ENCODE measurements around the gene PLAGL2. TPM values are rescaled to one million over a fixed set of nuclear protein-coding genes. Genes with fewer than 3 reads are reported as not detected.

The PLAGL2 gene
- total RNA-seq, 4 donors from 2014 or later, result 4.2 to 7.2 (median 6.3) TPM

- no peak for DNase-seq (ENCODE audit: low spot score in 2 of 2)
- TF ChIP-seq EP300 (IDR thresholded peaks at IDR 0.05) (no peak), POLR2A (IDR thresholded peaks at IDR 0.05) (no peak)
- TF ChIP-seq, protein P1, sequence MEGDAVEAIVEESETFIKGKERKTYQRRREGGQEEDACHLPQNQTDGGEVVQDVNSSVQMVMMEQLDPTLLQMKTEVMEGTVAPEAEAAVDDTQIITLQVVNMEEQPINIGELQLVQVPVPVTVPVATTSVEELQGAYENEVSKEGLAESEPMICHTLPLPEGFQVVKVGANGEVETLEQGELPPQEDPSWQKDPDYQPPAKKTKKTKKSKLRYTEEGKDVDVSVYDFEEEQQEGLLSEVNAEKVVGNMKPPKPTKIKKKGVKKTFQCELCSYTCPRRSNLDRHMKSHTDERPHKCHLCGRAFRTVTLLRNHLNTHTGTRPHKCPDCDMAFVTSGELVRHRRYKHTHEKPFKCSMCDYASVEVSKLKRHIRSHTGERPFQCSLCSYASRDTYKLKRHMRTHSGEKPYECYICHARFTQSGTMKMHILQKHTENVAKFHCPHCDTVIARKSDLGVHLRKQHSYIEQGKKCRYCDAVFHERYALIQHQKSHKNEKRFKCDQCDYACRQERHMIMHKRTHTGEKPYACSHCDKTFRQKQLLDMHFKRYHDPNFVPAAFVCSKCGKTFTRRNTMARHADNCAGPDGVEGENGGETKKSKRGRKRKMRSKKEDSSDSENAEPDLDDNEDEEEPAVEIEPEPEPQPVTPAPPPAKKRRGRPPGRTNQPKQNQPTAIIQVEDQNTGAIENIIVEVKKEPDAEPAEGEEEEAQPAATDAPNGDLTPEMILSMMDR (IDR thresholded peaks at IDR 0.05), result no peak
- Histone ChIP-seq H3K27ac (no peak overlapping the region), H3K36me3 (peaks cover 0 to 53% (median 0%) of the 10 kb centered on the region in 3 donors), H3K4me3 (no peak overlapping the region), H3K4me1 (peaks cover 0 to 45% (median 23%) of the 10 kb centered on the region in 4 donors), H3K9me3 (no peaks in the 10 kb centered on the region), H3K27me3 (no peaks in the 10 kb centered on the region)
- WGBS, 2 donors, result 70 to 73% methylated on average over 9 of the region's 9 CpGs
These were observed 2.5 kb upstream of the PLAGL2 start for GRCh38 chr20:32209850-32210605.

GRCh38 chr20:32208499-32209154 is 1.1 kb upstream of the PLAGL2 start:
- Histone ChIP-seq H3K27ac (peak overlapping the region in 3 of 4 donors; percentile 86 to 92 (median 88)), H3K9me3 (no peaks in the 10 kb centered on the region), H3K4me3 (peak overlapping the region; percentile 80 to 99 (median 94)), H3K27me3 (no peaks in the 10 kb centered on the region), H3K4me1 (peaks cover 0 to 59% (median 35%) of the 10 kb centered on the region in 4 donors), H3K36me3 (peaks cover 0 to 40% (median 0%) of the 10 kb centered on the region in 3 donors)
- 59 to 65% methylated on average over 13 of the region's 13 CpGs for WGBS, 2 donors
- TF ChIP-seq POLR2A (IDR thresholded peaks at IDR 0.05) (no peak), EP300 (IDR thresholded peaks at IDR 0.05) (no peak)
- TF ChIP-seq, protein P1 (IDR thresholded peaks at IDR 0.05), result no peak
- no peak for DNase-seq (ENCODE audit: low spot score in 2 of 2)

- peaks cover 0 to 73% (median 39%) of the 10 kb centered on the region in 4 donors for H3K4me1 ChIP-seq
- 11 to 12% methylated on average over 9 to 16 of the region's 40 CpGs for WGBS, 2 donors
- H3K27ac ChIP-seq, result peak overlapping the region; percentile 78 to 93 (median 89)
- DNase-seq (ENCODE audit: low spot score in 2 of 2), result no peak
- H3K9me3 ChIP-seq, result no peaks in the 10 kb centered on the region
- H3K36me3 ChIP-seq, result peaks cover 0 to 26% (median 0%) of the 10 kb centered on the region in 3 donors
- TF ChIP-seq EP300 (IDR thresholded peaks at IDR 0.05), result no peak
- TF ChIP-seq, protein P1 (IDR thresholded peaks at IDR 0.05), result no peak
- no peak for TF ChIP-seq POLR2A (IDR thresholded peaks at IDR 0.05)
- no peaks in the 10 kb centered on the region for H3K27me3 ChIP-seq
- peak overlapping the region; percentile 80 to 99 (median 95) for H3K4me3 ChIP-seq
These were observed 550 bp downstream of the PLAGL2 start for GRCh38 chr20:32206760-32207625.

DNA sequence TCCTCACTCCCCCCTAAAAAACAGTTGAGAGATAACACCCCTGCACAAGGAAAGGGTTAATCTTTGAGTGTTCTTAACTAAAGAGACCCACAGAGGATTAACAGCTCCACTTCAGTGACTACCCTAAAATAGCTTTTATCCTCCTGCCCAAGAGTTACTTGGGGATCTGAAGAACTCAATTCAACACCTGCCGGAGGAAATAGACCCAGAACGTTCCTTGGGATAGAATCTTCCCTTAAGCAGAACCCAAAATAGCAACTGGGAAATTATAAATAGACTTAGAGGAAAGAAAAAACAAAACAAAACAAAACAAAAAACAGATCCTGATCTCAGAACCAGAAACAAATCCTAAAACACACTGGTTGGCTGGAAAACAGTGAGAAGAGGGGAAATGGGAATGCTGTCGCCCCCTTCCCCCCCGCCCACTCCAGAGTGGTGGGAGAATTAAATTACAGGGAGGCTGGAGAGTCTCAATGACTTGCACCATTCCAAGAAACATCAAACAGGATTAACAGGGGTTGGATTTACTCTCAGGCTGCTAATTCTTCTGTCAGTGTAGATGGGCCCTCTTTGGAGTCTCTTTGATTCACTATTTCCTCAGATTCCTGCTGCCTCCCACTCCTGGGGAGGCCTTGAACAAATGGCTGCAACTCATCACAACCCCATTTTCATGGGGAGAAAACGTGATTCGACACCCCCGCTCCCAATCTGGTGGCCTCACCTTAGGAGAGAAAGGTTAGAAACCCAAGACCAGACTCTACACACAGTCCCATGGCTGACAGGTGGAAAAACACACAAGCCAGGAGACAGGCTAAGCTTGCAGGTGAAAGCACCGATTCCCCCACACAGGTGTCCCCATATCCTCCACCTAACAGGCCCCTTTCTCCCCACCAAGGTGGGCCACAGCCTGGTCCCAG is 1.4 kb downstream of the PLAGL2 start:
- 39 to 48% methylated on average over 8 of the region's 8 CpGs for WGBS, 2 donors
- Histone ChIP-seq H3K4me3 (peak overlapping the region; percentile 80 to 99 (median 95)), H3K9me3 (no peaks in the 10 kb centered on the region), H3K4me1 (peaks cover 0 to 73% (median 39%) of the 10 kb centered on the region in 4 donors), H3K27ac (peak overlapping the region; percentile 78 to 93 (median 89)), H3K27me3 (no peaks in the 10 kb centered on the region), H3K36me3 (peaks cover 1 to 26% (median 3%) of the 10 kb centered on the region in 3 donors)
- TF ChIP-seq, protein P1 (IDR thresholded peaks at IDR 0.05), result no peak
- TF ChIP-seq EP300 (IDR thresholded peaks at IDR 0.05), result no peak
- no peak for TF ChIP-seq POLR2A (IDR thresholded peaks at IDR 0.05)
- no peak for DNase-seq (ENCODE audit: low spot score in 2 of 2)

Measured in tibial nerve (tissue), 4 donors.